Mucosa of descending colon (tissue), 3 donors: ENCODE measurements around the gene MAGI2. TPM values are rescaled to one million over a fixed set of nuclear protein-coding genes. Genes with fewer than 3 reads are reported as not detected.

ENCODE experiments used
- ATAC-seq: fragments of 200-7000 bp; cut with Tn5 transposase; one replicate; pipeline ENCODE4 v1.9.1; 2020; ENCODE audit warnings: mild to moderate bottlenecking, moderate library complexity
- DNase-seq, 3 donors: peaks; one replicate each; pipeline ENCODE4 v3.0.0-alpha.2; 2020
- H3K36me3 ChIP-seq: fragments of 200-600 bp; one replicate; pipeline ENCODE4 v1.8.0; 2021; ENCODE audit warnings: low read depth, mild to moderate bottlenecking
- H3K4me1 ChIP-seq: fragments of 200-600 bp; one replicate; pipeline ENCODE4 v1.8.0; 2021; ENCODE audit warnings: low read depth, mild to moderate bottlenecking
- H3K4me3 ChIP-seq: fragments of 200-600 bp; one replicate; pipeline ENCODE4 v1.8.0; 2021; ENCODE audit warnings: mild to moderate bottlenecking
- H3K9me3 ChIP-seq: fragments of 200-600 bp; one replicate; pipeline ENCODE4 v1.8.0; 2021; ENCODE audit warnings: mild to moderate bottlenecking
- CTCF ChIP-seq: fragments of 200-600 bp; IDR thresholded peaks from one replicate; pipeline ENCODE4 v1.8.0; 2022; ENCODE audit warnings: antibody characterized with exemption, mild to moderate bottlenecking
- intact Hi-C, 2 donors: fragments of 100-400 bp; cut with DNase I in 1 of 2; cut with micrococcal nuclease in 1 of 2; formaldehyde crosslinking; loops; one replicate each; pipeline versions ENCODE4 v1.11.0 to v1.11.1; 2022; cut with DNase I, micrococcal nuclease
- total RNA-seq, 3 donors: library from RNA; stranded (reverse); fragmentation: NEBNext Ultra II Directional in 2 of 3; extraction: Animal tissue kit (Norgen Biotek cat#: 25700) in 2 of 3; gene quantifications; one replicate each; pipeline versions ENCODE4 v1.2.1 to v1.2.4, GENCODE V29; 2021 to 2023
- donor health status: DM: no; HTN: no; CAD: no; lungs with moderate emphysema.
- donor health status: DM: no; HTN: no; CAD: no.
- donor health status: DM: no; HTN: yes; CAD: no.

MAGI2 gene
- total RNA-seq, 3 donors from 2014 or later: 1.9 to 14.5 (median 2.7) TPM

- DNase-seq (no peak), ATAC-seq (no peak)
- H3K4me1 ChIP-seq: no peaks in the 10 kb centered on the region
- H3K4me3 ChIP-seq: no peak overlapping the region
- no peaks in the 10 kb centered on the region for H3K36me3 ChIP-seq
- H3K9me3 ChIP-seq: no peaks in the 10 kb centered on the region
- no peak for TF ChIP-seq CTCF
- intact Hi-C loops: no loop called here
Measured at GRCh38 chr7:78736548-78736947, 716.9 kb downstream of the MAGI2 start.

- no peak overlapping the region for H3K4me3 ChIP-seq
- DNase-seq (no peak), ATAC-seq (no peak)
- H3K4me1 ChIP-seq: no peaks in the 10 kb centered on the region
- no peaks in the 10 kb centered on the region for H3K9me3 ChIP-seq
- no peaks in the 10 kb centered on the region for H3K36me3 ChIP-seq
- intact Hi-C loops: no loop called here
- no peak for TF ChIP-seq CTCF
Measured at GRCh38 chr7:78734626-78735025, 718.8 kb downstream of the MAGI2 start.

- DNase-seq (no peak), ATAC-seq (no peak)
- Histone ChIP-seq H3K4me3 (no peak overlapping the region), H3K9me3 (no peaks in the 10 kb centered on the region), H3K4me1 (no peaks in the 10 kb centered on the region), H3K36me3 (no peaks in the 10 kb centered on the region)
- intact Hi-C loops: no loop called here
- no peak for TF ChIP-seq CTCF
Measured at GRCh38 chr7:78720066-78720465, 733.4 kb downstream of the MAGI2 start.

GRCh38 chr7:78718212-78718611 lies 735.3 kb downstream of the MAGI2 start:
- Histone ChIP-seq H3K36me3 (no peaks in the 10 kb centered on the region), H3K4me3 (no peak overlapping the region), H3K4me1 (no peaks in the 10 kb centered on the region), H3K9me3 (no peaks in the 10 kb centered on the region)
- no peak for DNase-seq
- ATAC-seq: no peak
- TF ChIP-seq CTCF: no peak
- intact Hi-C loops: no loop called here

- intact Hi-C loops: no loop called here
- DNase-seq (no peak), ATAC-seq (no peak)
- TF ChIP-seq CTCF: no peak
- no peak overlapping the region for H3K4me3 ChIP-seq
- H3K4me1 ChIP-seq: no peaks in the 10 kb centered on the region
- H3K36me3 ChIP-seq: no peaks in the 10 kb centered on the region
- no peaks in the 10 kb centered on the region for H3K9me3 ChIP-seq
Measured at GRCh38 chr7:78716876-78717275, 736.6 kb downstream of the MAGI2 start.

- Histone ChIP-seq H3K4me1 (no peaks in the 10 kb centered on the region), H3K9me3 (no peaks in the 10 kb centered on the region), H3K36me3 (no peaks in the 10 kb centered on the region), H3K4me3 (no peak overlapping the region)
- ATAC-seq (no peak), DNase-seq (no peak)
- no peak for TF ChIP-seq CTCF
- intact Hi-C loops: no loop called here
Measured at GRCh38 chr7:78714356-78714755, 739.1 kb downstream of the MAGI2 start.
